ENCODE measurements around the gene UBA1.
A peak's percentile ranks its signal among the peaks of the same experiment; 100 is the strongest.

GRCh38 chrX:47193475-47194193, at the start of gene UBA1:
- TF ChIP-seq CTCF (conservative IDR thresholded peaks at IDR 0.05 in 1 of 2, IDR thresholded peaks at IDR 0.05 in 1 of 2; ENCODE audit: extremely low read depth in 1 of 2, insufficient read depth in 1 of 2, low read depth in 1 of 2, low read length in 2 of 2), result peak; percentile 79 to 87
- no peak for TF ChIP-seq EZH2 (IDR thresholded peaks at IDR 0.05; ENCODE audit: borderline replicate concordance, low read length)
